Ovary (tissue), 9 donors: Measurements from ENCODE around the gene SEBOX. TPM values are rescaled to one million over a fixed set of nuclear protein-coding genes. Genes with fewer than 3 reads are reported as not detected.

Source experiments
- DNase-seq, 5 donors: peaks; one replicate each; pipeline ENCODE4 v3.0.0-alpha.2; 2019 to 2020
- H3K27ac ChIP-seq, 2 donors: fragments of 200-600 bp; one replicate each; pipeline versions ENCODE4 v1.5.1 to v1.8.0; 2019 to 2022
- H3K27me3 ChIP-seq: fragments of 200-600 bp; one replicate; pipeline ENCODE4 v1.8.0; 2022
- H3K36me3 ChIP-seq: fragments of 200-600 bp; sonication (generic); one replicate; pipeline ENCODE4 v1.5.1; 2019
- H3K4me1 ChIP-seq: one replicate; pipeline ENCODE4 v1.8.1; 2013; ENCODE audit warnings: mild to moderate bottlenecking, moderate library complexity; ENCODE audit not compliant: insufficient read depth
- H3K4me3 ChIP-seq: fragments of 200-600 bp; sonication (generic); one replicate; pipeline ENCODE4 v1.5.1; 2017
- H3K9me3 ChIP-seq, 2 donors: fragments of 200-600 bp in 1 of 2; sonication (generic) in 1 of 2; one replicate each; pipeline versions ENCODE4 v1.5.1 to v1.8.1; 2013 to 2019; ENCODE audit warnings: mild to moderate bottlenecking in 1 of 2, moderate library complexity in 1 of 2
- EP300 ChIP-seq: sonication (generic); formaldehyde crosslinking; IDR thresholded peaks from one replicate; pipeline ENCODE4 v1.6.1; 2017; ENCODE audit warnings: antibody characterized with exemption
- POLR2A ChIP-seq: fragments of 450-650 bp; IDR thresholded peaks from one replicate; pipeline ENCODE4 v1.6.1; 2017; ENCODE audit warnings: antibody characterized with exemption, mild to moderate bottlenecking, moderate library complexity
- WGBS, 3 donors: extraction: QIAGEN DNeasy Blood & Tissue Kit in 1 of 3; methylation state at CpG; one replicate each; pipeline versions ENCODE4 v1.1.5 to v1.1.7; 2013 to 2017; 5-methylcytosine and 5-hydroxymethylcytosine counted together
- intact Hi-C, 4 donors: fragments of 100-400 bp; cut with DNase I; formaldehyde crosslinking; loops; one replicate each; pipeline versions ENCODE4 v1.11.0 to v1.15.1; 2022 to 2023
- polyA plus RNA-seq, 2 donors: library from polyadenylated mRNA; stranded (reverse); fragments of 200-250 nt in 1 of 2; fragments of 350-450 nt in 1 of 2; fragmentation: Illumina TruSeq in 1 of 2; extraction: RNeasy Lipid Tissue Mini Kit (QIAGEN cat#74804) in 1 of 2; gene quantifications; one replicate each; pipeline ENCODE4 v1.2.3, GENCODE V29; 2013 to 2014
- total RNA-seq, 7 donors: library from RNA; depleted of rRNA in 2 of 7; stranded (reverse); fragments of >200 nt in 2 of 7; fragmentation: NEBNext Ultra II Directional in 3 of 7; extraction: Animal tissue kit (Norgen Biotek cat#: 25700) in 3 of 7; gene quantifications; one replicate each; pipeline versions ENCODE4 v1.1.0 to v1.2.4, GENCODE V29; 2016 to 2023
- TF ChIP-seq, protein P1 (sequence below), 3 donors: fragments of 450-650 bp in 2 of 3; fragments of 200-600 bp in 1 of 3; IDR thresholded peaks; one replicate each; pipeline versions ENCODE4 v1.5.1 to v1.8.0; 2016 to 2022; ENCODE audit warnings: antibody characterized with exemption in 3 of 3, mild to moderate bottlenecking in 1 of 3
- donor health status: DM: no; HTN: no; CAD: no; lungs with moderate emphysema.
- donor health status: DM: no; HTN: no; CAD: no.
- donor health status: Bipolar disorder and iron deficiency.
- donor health status: DM: yes; HTN: yes; CAD: no.
- donor health status: DM: no; HTN: no; CAD: no.
- donor health status: DM: yes; HTN: yes; CAD: no.

SEBOX gene
- total and polyA plus RNA-seq, 9 donors, result not detected

DNA sequence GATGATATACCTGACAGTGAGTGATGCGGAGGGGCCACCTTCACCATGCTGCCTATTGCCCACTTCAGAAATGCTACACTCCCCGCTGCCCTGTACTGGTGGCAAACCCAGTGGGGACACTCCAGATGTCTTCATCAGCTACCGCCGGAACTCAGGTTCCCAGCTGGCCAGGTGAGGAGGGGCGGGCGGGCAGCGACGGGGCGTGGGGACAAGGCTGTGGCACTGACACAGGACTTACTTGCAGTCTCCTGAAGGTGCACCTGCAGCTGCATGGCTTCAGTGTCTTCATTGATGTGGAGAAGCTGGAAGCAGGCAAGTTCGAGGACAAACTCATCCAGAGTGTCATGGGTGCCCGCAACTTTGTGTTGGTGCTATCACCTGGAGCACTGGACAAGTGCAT lies 23.1 kb upstream of the SEBOX start:
- Histone ChIP-seq H3K36me3 (no peaks in the 10 kb centered on the region), H3K27ac (no peak overlapping the region), H3K27me3 (no peaks in the 10 kb centered on the region), H3K4me1 (no peaks in the 10 kb centered on the region), H3K4me3 (no peak overlapping the region), H3K9me3 (no peaks in the 10 kb centered on the region)
- TF ChIP-seq, protein P1, sequence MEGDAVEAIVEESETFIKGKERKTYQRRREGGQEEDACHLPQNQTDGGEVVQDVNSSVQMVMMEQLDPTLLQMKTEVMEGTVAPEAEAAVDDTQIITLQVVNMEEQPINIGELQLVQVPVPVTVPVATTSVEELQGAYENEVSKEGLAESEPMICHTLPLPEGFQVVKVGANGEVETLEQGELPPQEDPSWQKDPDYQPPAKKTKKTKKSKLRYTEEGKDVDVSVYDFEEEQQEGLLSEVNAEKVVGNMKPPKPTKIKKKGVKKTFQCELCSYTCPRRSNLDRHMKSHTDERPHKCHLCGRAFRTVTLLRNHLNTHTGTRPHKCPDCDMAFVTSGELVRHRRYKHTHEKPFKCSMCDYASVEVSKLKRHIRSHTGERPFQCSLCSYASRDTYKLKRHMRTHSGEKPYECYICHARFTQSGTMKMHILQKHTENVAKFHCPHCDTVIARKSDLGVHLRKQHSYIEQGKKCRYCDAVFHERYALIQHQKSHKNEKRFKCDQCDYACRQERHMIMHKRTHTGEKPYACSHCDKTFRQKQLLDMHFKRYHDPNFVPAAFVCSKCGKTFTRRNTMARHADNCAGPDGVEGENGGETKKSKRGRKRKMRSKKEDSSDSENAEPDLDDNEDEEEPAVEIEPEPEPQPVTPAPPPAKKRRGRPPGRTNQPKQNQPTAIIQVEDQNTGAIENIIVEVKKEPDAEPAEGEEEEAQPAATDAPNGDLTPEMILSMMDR (IDR thresholded peaks at IDR 0.05), result no peak
- no peak for TF ChIP-seq EP300
- no peak for TF ChIP-seq POLR2A
- 91 to 97% (median 94%) methylated on average over 11 of the region's 11 CpGs for WGBS, 3 donors
- intact Hi-C loops, result no loop called here
- DNase-seq, result peak in 1 of 5 donors; percentile 22

GRCh38 chr17:28386391-28386790 lies 21.4 kb upstream of the SEBOX start:
- Histone ChIP-seq H3K27ac (no peak overlapping the region), H3K4me1 (no peaks in the 10 kb centered on the region), H3K9me3 (no peaks in the 10 kb centered on the region), H3K27me3 (no peaks in the 10 kb centered on the region), H3K36me3 (no peaks in the 10 kb centered on the region), H3K4me3 (no peak overlapping the region)
- intact Hi-C loops, result no loop called here
- no peak for TF ChIP-seq EP300
- TF ChIP-seq, protein P1 (IDR thresholded peaks at IDR 0.05), result no peak
- no peak for TF ChIP-seq POLR2A
- no peak for DNase-seq

DNA sequence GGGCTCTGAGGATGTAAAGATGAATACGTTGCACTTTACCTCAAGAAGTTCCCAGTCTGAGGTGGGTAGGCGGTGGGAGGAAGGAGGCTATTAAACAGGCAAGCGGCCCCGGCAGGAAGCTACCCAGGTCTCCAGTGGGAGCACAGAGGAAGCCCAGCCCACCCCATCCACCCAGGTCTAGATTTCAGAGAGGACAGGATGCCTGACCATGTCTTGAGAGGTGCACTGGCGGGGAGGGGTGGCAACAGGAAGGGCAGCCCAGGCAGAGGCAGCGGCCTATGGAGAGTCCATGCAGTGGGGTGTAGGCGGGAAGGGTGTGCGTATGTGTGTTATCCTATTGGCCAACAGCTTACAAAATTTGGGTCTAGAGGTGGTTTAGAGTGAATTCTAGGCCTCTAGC lies 20.4 kb upstream of the SEBOX start:
- 91 to 94% (median 93%) methylated on average over 8 of the region's 8 CpGs for WGBS, 3 donors
- Histone ChIP-seq H3K4me3 (no peak overlapping the region), H3K36me3 (no peaks in the 10 kb centered on the region), H3K4me1 (no peaks in the 10 kb centered on the region), H3K9me3 (no peaks in the 10 kb centered on the region), H3K27ac (no peak overlapping the region), H3K27me3 (no peaks in the 10 kb centered on the region)
- TF ChIP-seq EP300, result no peak
- no peak for TF ChIP-seq POLR2A
- TF ChIP-seq, protein P1 (IDR thresholded peaks at IDR 0.05), result no peak
- DNase-seq, result peak in 1 of 5 donors; percentile 19
- intact Hi-C loops, result no loop called here

- 71 to 74% (median 72%) methylated on average over 28 to 29 of the region's 29 CpGs for whole genome bisulfite sequencing, 3 donors
- no peaks in the 10 kb centered on the region for H3K4me1 ChIP-seq
- H3K36me3 ChIP-seq, result no peaks in the 10 kb centered on the region
- peak in 1 of 5 donors; percentile 28 for DNase-seq
- H3K4me3 ChIP-seq, result peak overlapping the region; percentile 20
- no peak overlapping the region for H3K27ac ChIP-seq
- H3K27me3 ChIP-seq, result no peaks in the 10 kb centered on the region
- TF ChIP-seq POLR2A, result no peak
- TF ChIP-seq, protein P1 (IDR thresholded peaks at IDR 0.05), result no peak
- TF ChIP-seq EP300, result no peak
- H3K9me3 ChIP-seq, result no peaks in the 10 kb centered on the region
- intact Hi-C loops, result no loop called here
Observed at GRCh38 chr17:28385037-28385400, 20.0 kb upstream of the SEBOX start.
